Activated CD4-positive, alpha-beta T cell treated with anti-CD3 and anti-CD28 coated beads, Interleukin-2, amount 10 ng/mL, durations not matched to agents 7 days and 5 days (primary cell): ENCODE measurements around the gene KIZ. TPM values are rescaled to one million over a fixed set of nuclear protein-coding genes. Genes with fewer than 3 reads are reported as not detected.

Experiments used
- CTCF ChIA-PET: fragments of 350-600 bp; sonication (Branson Sonifier 250); formaldehyde crosslinking; loops from one replicate; lab custom pipeline; 2021; ENCODE audit warnings: antibody characterized with exemption; lab: Charles Lee
- POLR2A ChIA-PET: fragments of 350-600 bp; sonication (Branson Sonifier 250); formaldehyde crosslinking; loops from one replicate; lab custom pipeline; 2021; ENCODE audit warnings: antibody characterized with exemption; lab: Charles Lee
- DNase-seq: peaks from one replicate; pipeline ENCODE4 v3.0.0-alpha.2; 2020
- H3K27ac Mint-ChIP-seq: one replicate; pipeline ENCODE4 v1.8.0; 2021; ENCODE audit warnings: mild to moderate bottlenecking, moderate library complexity, mixed read lengths
- H3K27me3 Mint-ChIP-seq: one replicate; pipeline ENCODE4 v1.8.0; 2021; ENCODE audit warnings: mixed read lengths
- H3K36me3 Mint-ChIP-seq: one replicate; pipeline ENCODE4 v1.8.0; 2021; ENCODE audit warnings: low read depth, mixed read lengths
- H3K4me1 Mint-ChIP-seq: one replicate; pipeline ENCODE4 v1.8.0; 2021; ENCODE audit warnings: mixed read lengths
- H3K4me3 Mint-ChIP-seq: one replicate; pipeline ENCODE4 v1.8.0; 2021; ENCODE audit warnings: mild to moderate bottlenecking, moderate library complexity, mixed read lengths
- H3K9me3 Mint-ChIP-seq: one replicate; pipeline ENCODE4 v1.8.0; 2021; ENCODE audit warnings: mixed read lengths
- total RNA-seq, 2 experiments: library from RNA; stranded (reverse); gene quantifications; one replicate each; pipeline ENCODE4 v1.2.3, GENCODE V29; 2021

The KIZ gene
- total RNA-seq, 2 experiments from 2014 or later: 13.6 to 15.3 TPM

GRCh38 chr20:21232546-21233280 is 106.8 kb downstream of the KIZ start:
- Mint-ChIP-seq H3K4me3 (no peak overlapping the region), H3K27me3 (no peaks in the 10 kb centered on the region), H3K9me3 (no peaks in the 10 kb centered on the region), H3K27ac (no peak overlapping the region), H3K36me3 (no peaks in the 10 kb centered on the region), H3K4me1 (peaks cover 2% of the 10 kb centered on the region)
- POLR2A ChIA-PET: no interaction called here
- CTCF ChIA-PET: interaction anchor here (0.6 to 0.7 kb wide), 2 partner anchors 39 to 215 kb away, joined by 3 read pairs; no protein-coding TSS in a partner anchor
- DNase-seq: no peak

GRCh38 chr20:21234324-21234723 is 108.4 kb downstream of the KIZ start:
- ChIA-PET POLR2A (no interaction called here), CTCF (interaction anchor here (1.3 to 6.1 kb wide), 2 partner anchors 11 to 272 kb away, joined by 3 to 65 read pairs; no protein-coding TSS in a partner anchor)
- H3K4me1 Mint-ChIP-seq: peaks cover 2% of the 10 kb centered on the region
- no peak for DNase-seq
- H3K36me3 Mint-ChIP-seq: no peaks in the 10 kb centered on the region
- H3K4me3 Mint-ChIP-seq: no peak overlapping the region
- no peak overlapping the region for H3K27ac Mint-ChIP-seq
- no peaks in the 10 kb centered on the region for H3K9me3 Mint-ChIP-seq
- H3K27me3 Mint-ChIP-seq: no peaks in the 10 kb centered on the region

- H3K9me3 Mint-ChIP-seq: no peaks in the 10 kb centered on the region
- peaks cover 2% of the 10 kb centered on the region for H3K4me1 Mint-ChIP-seq
- DNase-seq: no peak
- no peaks in the 10 kb centered on the region for H3K36me3 Mint-ChIP-seq
- no peaks in the 10 kb centered on the region for H3K27me3 Mint-ChIP-seq
- no peak overlapping the region for H3K27ac Mint-ChIP-seq
- CTCF ChIA-PET: interaction anchor here (0.6 to 6.1 kb wide), 17 partner anchors 12 to 485 kb away, joined by 3 to 65 read pairs (median 4); partner anchors contain the start of gene XRN2
- POLR2A ChIA-PET: no interaction called here
- H3K4me3 Mint-ChIP-seq: no peak overlapping the region
These were observed 109.1 kb downstream of the KIZ start for GRCh38 chr20:21234806-21235483.

GRCh38 chr20:21235484-21236445 is 109.9 kb downstream of the KIZ start:
- no peaks in the 10 kb centered on the region for H3K36me3 Mint-ChIP-seq
- no peaks in the 10 kb centered on the region for H3K9me3 Mint-ChIP-seq
- DNase-seq: peak; percentile 77
- ChIA-PET POLR2A (no interaction called here), CTCF (interaction anchor here (0.7 to 6.1 kb wide), 26 partner anchors 11 to 948 kb away, joined by 3 to 65 read pairs (median 4); partner anchors contain the start of gene XRN2)
- no peak overlapping the region for H3K4me3 Mint-ChIP-seq
- peaks cover 2% of the 10 kb centered on the region for H3K4me1 Mint-ChIP-seq
- no peaks in the 10 kb centered on the region for H3K27me3 Mint-ChIP-seq
- H3K27ac Mint-ChIP-seq: no peak overlapping the region

- H3K4me3 Mint-ChIP-seq: no peak overlapping the region
- H3K9me3 Mint-ChIP-seq: no peaks in the 10 kb centered on the region
- POLR2A ChIA-PET: no interaction called here
- H3K27ac Mint-ChIP-seq: no peak overlapping the region
- CTCF ChIA-PET: interaction anchor here (6.1 kb wide), 1 partner anchor 268 kb away, joined by 65 read pairs; no protein-coding TSS in a partner anchor
- H3K27me3 Mint-ChIP-seq: no peaks in the 10 kb centered on the region
- DNase-seq: no peak
- H3K4me1 Mint-ChIP-seq: peaks cover 2% of the 10 kb centered on the region
- no peaks in the 10 kb centered on the region for H3K36me3 Mint-ChIP-seq
These were observed 112.3 kb downstream of the KIZ start for GRCh38 chr20:21237956-21238799.

- no peak overlapping the region for H3K27ac Mint-ChIP-seq
- H3K36me3 Mint-ChIP-seq: no peaks in the 10 kb centered on the region
- CTCF ChIA-PET: interaction anchor here (6.1 kb wide), 1 partner anchor 267 kb away, joined by 65 read pairs; no protein-coding TSS in a partner anchor
These were observed 113.1 kb downstream of the KIZ start for GRCh38 chr20:21238818-21239536.

GRCh38 chr20:21240394-21240793 is 114.5 kb downstream of the KIZ start:
- ChIA-PET POLR2A (no interaction called here), CTCF (interaction anchor here (1.2 kb wide), 1 partner anchor 265 kb away, joined by 5 read pairs; no protein-coding TSS in a partner anchor)
- Mint-ChIP-seq H3K36me3 (no peaks in the 10 kb centered on the region), H3K27me3 (no peaks in the 10 kb centered on the region), H3K9me3 (no peaks in the 10 kb centered on the region), H3K4me3 (no peak overlapping the region), H3K4me1 (peaks cover 2% of the 10 kb centered on the region), H3K27ac (no peak overlapping the region)
- no peak for DNase-seq

More at GRCh38 chr20:21238818-21239536, 113.1 kb downstream of the KIZ start:
- no peaks in the 10 kb centered on the region for H3K9me3 Mint-ChIP-seq
- H3K27me3 Mint-ChIP-seq: no peaks in the 10 kb centered on the region
- DNase-seq: no peak
- H3K4me3 Mint-ChIP-seq: no peak overlapping the region
- H3K4me1 Mint-ChIP-seq: peaks cover 2% of the 10 kb centered on the region
- POLR2A ChIA-PET: no interaction called here

- Mint-ChIP-seq H3K36me3 (no peaks in the 10 kb centered on the region), H3K4me1 (no peaks in the 10 kb centered on the region), H3K4me3 (no peak overlapping the region), H3K9me3 (no peaks in the 10 kb centered on the region), H3K27ac (no peak overlapping the region), H3K27me3 (no peaks in the 10 kb centered on the region)
- ChIA-PET POLR2A (no interaction called here), CTCF (interaction anchor here (1.0 to 1.2 kb wide), 2 partner anchors 55 to 264 kb away, joined by 3 to 5 read pairs; no protein-coding TSS in a partner anchor)
- no peak for DNase-seq
These were observed 115.5 kb downstream of the KIZ start for GRCh38 chr20:21241406-21241805.

- no peak overlapping the region for H3K4me3 Mint-ChIP-seq
- H3K36me3 Mint-ChIP-seq: no peaks in the 10 kb centered on the region
- H3K27me3 Mint-ChIP-seq: no peaks in the 10 kb centered on the region
- ChIA-PET POLR2A (no interaction called here), CTCF (no interaction called here)
- H3K27ac Mint-ChIP-seq: no peak overlapping the region
- no peaks in the 10 kb centered on the region for H3K9me3 Mint-ChIP-seq
- no peaks in the 10 kb centered on the region for H3K4me1 Mint-ChIP-seq
- no peak for DNase-seq
These were observed 117.9 kb downstream of the KIZ start for GRCh38 chr20:21243811-21244210.

GRCh38 chr20:21244808-21245207 is 118.9 kb downstream of the KIZ start:
- CTCF ChIA-PET: no interaction called here
- H3K9me3 Mint-ChIP-seq: no peaks in the 10 kb centered on the region

GRCh38 chr20:21246161-21246560 is 120.3 kb downstream of the KIZ start:
- no peak for DNase-seq
- ChIA-PET CTCF (no interaction called here), POLR2A (no interaction called here)
- no peaks in the 10 kb centered on the region for H3K9me3 Mint-ChIP-seq
- H3K4me3 Mint-ChIP-seq: no peak overlapping the region
- H3K27me3 Mint-ChIP-seq: no peaks in the 10 kb centered on the region
- no peak overlapping the region for H3K27ac Mint-ChIP-seq
- H3K4me1 Mint-ChIP-seq: no peaks in the 10 kb centered on the region
- no peaks in the 10 kb centered on the region for H3K36me3 Mint-ChIP-seq

More at GRCh38 chr20:21244808-21245207, 118.9 kb downstream of the KIZ start:
- Mint-ChIP-seq H3K27ac (no peak overlapping the region), H3K4me3 (no peak overlapping the region), H3K4me1 (no peaks in the 10 kb centered on the region), H3K27me3 (no peaks in the 10 kb centered on the region), H3K36me3 (no peaks in the 10 kb centered on the region)
- no peak for DNase-seq
- POLR2A ChIA-PET: no interaction called here
